GM12864 (cell line): Measurements from ENCODE around the gene PCNX2.
A peak's percentile ranks its signal among the peaks of the same experiment; 100 is the strongest.

Source experiments
- DNase-seq: peaks from one replicate; pipeline ENCODE4 v3.0.0-alpha.2; 2011; ENCODE audit warnings: low read depth
- H3K4me3 ChIP-seq: 2 replicates; pipeline ENCODE4 v1.5.1; 2011; ENCODE audit warnings: mild to moderate bottlenecking, low read depth, low read length, control low read depth
- CTCF ChIP-seq: IDR thresholded peaks from 2 replicates; pipeline ENCODE4 v1.5.1; 2011; ENCODE audit warnings: low read depth, mild to moderate bottlenecking, moderate library complexity, low read length, control low read depth, inconsistent platforms; ENCODE audit errors: missing control alignments

The PCNX2 gene

GRCh38 chr1:233025567-233025966 is 270.0 kb downstream of the PCNX2 start:
- TF ChIP-seq CTCF: no peak
- DNase-seq: no peak
- H3K4me3 ChIP-seq: no peak overlapping the region

- no peak overlapping the region for H3K4me3 ChIP-seq
- TF ChIP-seq CTCF: peak; percentile 56
- DNase-seq: no peak
Measured at GRCh38 chr1:233025157-233025556, 270.4 kb downstream of the PCNX2 start.

- H3K4me3 ChIP-seq: no peak overlapping the region
- DNase-seq: no peak
- no peak for TF ChIP-seq CTCF
Measured at GRCh38 chr1:233024199-233024598, 271.3 kb downstream of the PCNX2 start.

- no peak overlapping the region for H3K4me3 ChIP-seq
- TF ChIP-seq CTCF: no peak
- DNase-seq: no peak
Measured at GRCh38 chr1:233022246-233022645, 273.3 kb downstream of the PCNX2 start.

- H3K4me3 ChIP-seq: no peak overlapping the region
- no peak for DNase-seq
- no peak for TF ChIP-seq CTCF
Measured at GRCh38 chr1:233020426-233020825, 275.1 kb downstream of the PCNX2 start.

GRCh38 chr1:233019778-233020325 is 275.7 kb downstream of the PCNX2 start:
- DNase-seq: no peak
- TF ChIP-seq CTCF: no peak

GRCh38 chr1:233019083-233019482 is 276.4 kb downstream of the PCNX2 start:
- TF ChIP-seq CTCF: no peak
- no peak for DNase-seq
- H3K4me3 ChIP-seq: no peak overlapping the region

More at GRCh38 chr1:233019778-233020325, 275.7 kb downstream of the PCNX2 start:
- no peak overlapping the region for H3K4me3 ChIP-seq
